Measurements from ENCODE around the gene CPD. TPM values are rescaled to one million over a fixed set of nuclear protein-coding genes. Genes with fewer than 3 reads are reported as not detected.

Gene CPD
- total and polyA plus RNA-seq, 4 donors: 19.1 to 139 (median 58.8) TPM

- TF ChIP-seq GABPA (IDR thresholded peaks at IDR 0.05 in 1 of 2, conservative IDR thresholded peaks at IDR 0.05 in 1 of 2) (no peak), MAX (IDR thresholded peaks at IDR 0.05) (no peak), REST (IDR thresholded peaks at IDR 0.05) (no peak), JUND (IDR thresholded peaks at IDR 0.05) (no peak), RXRA (IDR thresholded peaks at IDR 0.05) (no peak), HNF4A (conservative IDR thresholded peaks at IDR 0.05) (no peak), YY1 (IDR thresholded peaks at IDR 0.05) (no peak), FOXA2 (IDR thresholded peaks at IDR 0.05) (no peak), HNF4G (IDR thresholded peaks at IDR 0.05) (no peak), CTCF (IDR thresholded peaks at IDR 0.05; ENCODE audit: low read depth, low read length, missing input control) (no peak), EGR1 (IDR thresholded peaks at IDR 0.05; ENCODE audit: low read depth in 2 of 2) (no peak), TAF1 (conservative IDR thresholded peaks at IDR 0.05) (no peak), NR2F2 (IDR thresholded peaks at IDR 0.05) (no peak), FOXA1 (IDR thresholded peaks at IDR 0.05) (no peak)
- Histone ChIP-seq H3K36me3 (ENCODE audit: control insufficient read depth in 4 of 4, insufficient read depth in 3 of 4, low read depth in 1 of 4, low read length in 3 of 4) (no peaks in the 10 kb centered on the region), H3K27ac (ENCODE audit: low read depth in 1 of 2, low read length in 2 of 2) (no peak overlapping the region), H3K4me1 (ENCODE audit: control insufficient read depth in 4 of 4, insufficient read depth in 4 of 4, low read length in 3 of 4) (peaks cover 6 to 21% (median 17%) of the 10 kb centered on the region in 4 donors), H3K9ac (ENCODE audit: low read depth in 1 of 2, low read length in 2 of 2) (no peak overlapping the region), H3K4me3 (ENCODE audit: low read depth in 1 of 3, low read length in 3 of 3) (no peak overlapping the region), H3K9me3 (ENCODE audit: control insufficient read depth in 4 of 4, low read length in 3 of 4) (no peaks in the 10 kb centered on the region), H3K27me3 (ENCODE audit: control insufficient read depth in 4 of 4, insufficient read depth in 4 of 4, low read length in 3 of 4) (peaks cover 0 to 4% (median 0%) of the 10 kb centered on the region in 4 donors)
- no peak for DNase-seq (ENCODE audit: low spot score)
- 79% methylated on average over 4 of the region's 4 CpGs for WGBS
These were observed 44.3 kb upstream of the CPD start for GRCh38 chr17:30334421-30334820.

GRCh38 chr17:30336369-30337171 lies 42.2 kb upstream of the CPD start:
- H3K27ac ChIP-seq (ENCODE audit: low read depth in 1 of 2, low read length in 2 of 2): peak overlapping the region in 1 of 2 donors; percentile 20
- 40% methylated on average over 8 of the region's 8 CpGs for WGBS
- peaks cover 9 to 23% (median 17%) of the 10 kb centered on the region in 4 donors for H3K4me1 ChIP-seq (ENCODE audit: control insufficient read depth in 4 of 4, insufficient read depth in 4 of 4, low read length in 3 of 4)
- H3K36me3 ChIP-seq (ENCODE audit: control insufficient read depth in 4 of 4, insufficient read depth in 3 of 4, low read depth in 1 of 4, low read length in 3 of 4): no peaks in the 10 kb centered on the region
- no peak overlapping the region for H3K9ac ChIP-seq (ENCODE audit: low read depth in 1 of 2, low read length in 2 of 2)
- H3K9me3 ChIP-seq (ENCODE audit: control insufficient read depth in 4 of 4, low read length in 3 of 4): no peaks in the 10 kb centered on the region
- no peaks in the 10 kb centered on the region for H3K27me3 ChIP-seq (ENCODE audit: control insufficient read depth in 4 of 4, insufficient read depth in 4 of 4, low read length in 3 of 4)
- H3K4me3 ChIP-seq (ENCODE audit: low read depth in 1 of 3, low read length in 3 of 3): no peak overlapping the region
- peak; percentile 60 for DNase-seq (ENCODE audit: low spot score)
- TF ChIP-seq GABPA (IDR thresholded peaks at IDR 0.05 in 1 of 2, conservative IDR thresholded peaks at IDR 0.05 in 1 of 2) (no peak), MAX (IDR thresholded peaks at IDR 0.05) (peak; percentile 17), FOXA1 (IDR thresholded peaks at IDR 0.05) (no peak), HNF4A (conservative IDR thresholded peaks at IDR 0.05) (peak; percentile 66 to 87), RXRA (IDR thresholded peaks at IDR 0.05) (peak; percentile 58 to 70), ZBTB33 (IDR thresholded peaks at IDR 0.05) (peak; percentile 46), FOXA2 (IDR thresholded peaks at IDR 0.05) (no peak), REST (IDR thresholded peaks at IDR 0.05) (no peak), TAF1 (conservative IDR thresholded peaks at IDR 0.05) (peak; percentile 41), CTCF (IDR thresholded peaks at IDR 0.05; ENCODE audit: low read depth, low read length, missing input control) (peak; percentile 66), HNF4G (IDR thresholded peaks at IDR 0.05) (peak; percentile 26)
